GM19238 (cell line): Measurements from ENCODE around the gene CYP11A1.
"Not testable (repeated sequence)": the region's sequence is repeated elsewhere in the genome, so short reads cannot be mapped to it uniquely, and the experiment has no call there.

Experiments used
- DNase-seq: peaks from one replicate; pipeline ENCODE4 v3.0.0; 2011; ENCODE audit warnings: low spot score; ENCODE audit not compliant: insufficient read length

Gene CYP11A1

GRCh38 chr15:74400915-74401757 is 33.7 kb upstream of the CYP11A1 start:
- DNase-seq: no peak

GRCh38 chr15:74400313-74400860 is 32.9 kb upstream of the CYP11A1 start:
- no peak for DNase-seq

GRCh38 chr15:74399511-74400312 is 32.3 kb upstream of the CYP11A1 start:
- DNase-seq: no peak

- no peak for DNase-seq
These were observed 31.7 kb upstream of the CYP11A1 start for GRCh38 chr15:74399100-74399499.

- no peak for DNase-seq
These were observed 30.7 kb upstream of the CYP11A1 start for GRCh38 chr15:74398183-74398582.

- no peak for DNase-seq
These were observed 30.0 kb upstream of the CYP11A1 start for GRCh38 chr15:74397239-74398068.

GRCh38 chr15:74396445-74397238 is 29.2 kb upstream of the CYP11A1 start:
- DNase-seq: no peak

- DNase-seq: no peak
These were observed 28.6 kb upstream of the CYP11A1 start for GRCh38 chr15:74396146-74396438.

GRCh38 chr15:74395319-74396145 is 28.1 kb upstream of the CYP11A1 start:
- no peak for DNase-seq

- no peak for DNase-seq
These were observed 26.8 kb upstream of the CYP11A1 start for GRCh38 chr15:74394090-74394846.

- DNase-seq: no peak
These were observed 26.0 kb upstream of the CYP11A1 start for GRCh38 chr15:74393423-74393822.

- no peak for DNase-seq
These were observed 25.5 kb upstream of the CYP11A1 start for GRCh38 chr15:74392902-74393301.

GRCh38 chr15:74392451-74392830 is 25.0 kb upstream of the CYP11A1 start:
- no peak for DNase-seq

- DNase-seq: no peak
These were observed 24.4 kb upstream of the CYP11A1 start for GRCh38 chr15:74391582-74392450.

- no peak for DNase-seq
These were observed 23.3 kb upstream of the CYP11A1 start for GRCh38 chr15:74390647-74391288.

GRCh38 chr15:74390049-74390646 is 22.7 kb upstream of the CYP11A1 start:
- DNase-seq: not testable (repeated sequence)
